HepG2 (cell line): ENCODE data around the gene CD109. TPM values are rescaled to one million over a fixed set of nuclear protein-coding genes. Genes with fewer than 3 reads are reported as not detected.
"Not testable (repeated sequence)": the region's sequence is repeated elsewhere in the genome, so short reads cannot be mapped to it uniquely, and the experiment has no call there.

Experiments
- ATAC-seq: fragments of 200-7000 bp; cut with Tn5 transposase; 3 replicates; pipeline ENCODE4 v1.9.1; 2020; ENCODE audit warnings: mild to moderate bottlenecking, moderate library complexity
- BruUV-seq: library from RNA; stranded (reverse); fragments of 400-500 nt; replicated peaks from 2 replicates; lab custom pipeline; 2021; lab: Mats Ljungman, UMichigan
- CTCF ChIA-PET: fragments of 300-600 bp; formaldehyde crosslinking; extraction: SDS; loops from one replicate; lab custom pipeline; 2021; ENCODE audit warnings: low total read pairs, inconsistent platforms, low intra/inter-chr PET ratio; lab: Yijun Ruan, JAX
- POLR2A ChIA-PET: fragments of 350-600 bp; sonication (Branson Sonifier 250); formaldehyde crosslinking; loops from one replicate; lab custom pipeline; 2020; ENCODE audit warnings: antibody characterized with exemption, inconsistent platforms; lab: Yijun Ruan, JAX
- DNase-seq: peaks from one replicate; pipeline ENCODE4 v3.0.0-alpha.2; 2015; ENCODE audit warnings: low spot score
- FAIRE-seq: peaks from 3 replicates; lab custom pipeline; 2011; peaks lifted over from hg19 to GRCh38; lab: Jason Lieb, UNC
- H2AFZ ChIP-seq: one replicate; pipeline ENCODE4 v1.6.1; 2011; ENCODE audit warnings: low read length, inconsistent platforms
- H3K27ac ChIP-seq: fragments of 300-600 bp; 3 replicates; pipeline ENCODE4 v1.8.0; 2011; ENCODE audit warnings: mixed run types, mild to moderate bottlenecking, mixed read lengths, low read length, inconsistent platforms; ENCODE audit not compliant: insufficient read depth; ENCODE audit errors: extremely low read length
- H3K27me3 ChIP-seq, 2 experiments: fragments of 200-600 bp in 1 of 2; 2 replicates in 1 of 2; 3 replicates in 1 of 2; pipeline versions ENCODE4 v1.6.0 to v1.8.0; 2011; ENCODE audit warnings: low read length in 2 of 2, mild to moderate bottlenecking in 2 of 2, moderate library complexity in 2 of 2, inconsistent platforms in 1 of 2; ENCODE audit not compliant: insufficient read depth in 2 of 2, control insufficient read depth in 1 of 2
- H3K36me3 ChIP-seq, 2 experiments: fragments of 200-600 bp in 1 of 2; replicated peaks in 1 of 2; 2 replicates in 1 of 2; 3 replicates in 1 of 2; pipeline versions ENCODE4 v1.5.1 to v1.8.0; 2011; ENCODE audit warnings: low read length in 2 of 2, inconsistent platforms in 1 of 2; ENCODE audit not compliant: insufficient read depth in 2 of 2, control insufficient read depth in 1 of 2
- H3K4me1 ChIP-seq: 2 replicates; pipeline ENCODE4 v1.5.1; 2012; ENCODE audit warnings: low read length, inconsistent platforms; ENCODE audit not compliant: insufficient read depth
- H3K4me2 ChIP-seq: 2 replicates; pipeline ENCODE4 v1.6.0; 2011; ENCODE audit warnings: low read depth, low read length, inconsistent platforms
- H3K4me3 ChIP-seq, 3 experiments: fragments of 200-600 bp in 1 of 3; sonication (generic), shearing (Covaris generic) in 1 of 3; replicated peaks in 1 of 3; 2 replicates each; pipeline ENCODE4 v1.5.1; 2011 to 2016; ENCODE audit warnings: low read length in 3 of 3, inconsistent platforms in 2 of 3, low read depth in 2 of 3, mild to moderate bottlenecking in 2 of 3, control low read depth in 1 of 3, mixed read lengths in 1 of 3; ENCODE audit not compliant: insufficient read depth in 1 of 3
- H3K79me2 ChIP-seq: one replicate; pipeline ENCODE4 v1.6.1; 2011; ENCODE audit warnings: low read length, inconsistent platforms; ENCODE audit not compliant: insufficient read depth
- H3K9ac ChIP-seq: 2 replicates; pipeline ENCODE4 v1.6.0; 2011; ENCODE audit warnings: mild to moderate bottlenecking, low read depth, low read length, inconsistent platforms; ENCODE audit not compliant: insufficient read depth
- H3K9me3 ChIP-seq: 2 replicates; pipeline ENCODE4 v1.5.1; 2012; ENCODE audit warnings: mild to moderate bottlenecking, low read length
- H4K20me1 ChIP-seq: 2 replicates; pipeline ENCODE4 v1.6.0; 2011; ENCODE audit warnings: inconsistent platforms, mild to moderate bottlenecking, low read length, moderate library complexity; ENCODE audit not compliant: insufficient read depth
- CEBPB ChIP-seq: IDR thresholded peaks from 2 replicates; pipeline ENCODE4 v1.6.1; 2011; ENCODE audit warnings: low read depth, low read length, improper control_type of control experiment, borderline replicate concordance
- CEBPG ChIP-seq: IDR thresholded peaks from 2 replicates; pipeline ENCODE4 v1.6.1; 2016
- EHMT2 ChIP-seq: fragments of 200-600 bp; sonication (generic); IDR thresholded peaks from 2 replicates; pipeline ENCODE4 v1.7.0; 2017; ENCODE audit warnings: antibody characterized with exemption, low read depth, low read length, borderline replicate concordance
- FOXP1 ChIP-seq, 2 experiments: fragments of 450-650 bp in 1 of 2; IDR thresholded peaks; 2 replicates each; pipeline ENCODE4 v1.6.1; 2017 to 2018; ENCODE audit warnings: antibody characterized with exemption in 1 of 2
- SETDB1 ChIP-seq: sonication (generic); formaldehyde crosslinking; IDR thresholded peaks from 2 replicates; pipeline ENCODE4 v1.5.1; 2020; ENCODE audit warnings: missing genetic modification reagents, mild to moderate bottlenecking, borderline replicate concordance
- SMC3 ChIP-seq: IDR thresholded peaks from 2 replicates; pipeline ENCODE4 v1.6.1; 2011; ENCODE audit warnings: low read length, improper control_type of control experiment
- STAG1 ChIP-seq: sonication (generic); formaldehyde crosslinking; IDR thresholded peaks from 2 replicates; pipeline ENCODE4 v1.4.0; 2020; ENCODE audit warnings: missing genetic modification reagents
- ZEB1 ChIP-seq: IDR thresholded peaks from 2 replicates; pipeline ENCODE4 v1.6.1; 2012; ENCODE audit warnings: mild to moderate bottlenecking, low read depth, inconsistent platforms; ENCODE audit not compliant: insufficient replicate concordance
- ZNF737 ChIP-seq: sonication (generic); formaldehyde crosslinking; IDR thresholded peaks from 2 replicates; pipeline ENCODE4 v1.5.0; 2020; ENCODE audit warnings: missing genetic modification reagents, mild to moderate bottlenecking, borderline replicate concordance
- WGBS: methylation state at CpG from one replicate; pipeline ENCODE4 v1.1.6; 2017; ENCODE audit warnings: low lambda C conversion rate; 5-methylcytosine and 5-hydroxymethylcytosine counted together
- in situ Hi-C: cut with HindIII; loops from 2 replicates; pipeline ENCODE4 v1.10.0; 2017; ENCODE audit warnings: low pct_unique_long_range_greater_than_20kb; ENCODE audit not compliant: extremely low pct_ligation_motif_present
- intact Hi-C: fragments of 100-400 bp; cut with micrococcal nuclease; formaldehyde crosslinking; loops from one replicate; pipeline ENCODE4 v1.10.0; 2022; ENCODE audit not compliant: unreplicated experiment
- polyA plus RNA-seq, 8 experiments: library from polyadenylated mRNA; depleted of rRNA in 3 of 8; stranded (reverse) in 7 of 8; unstranded in 1 of 8; fragments of >200 nt; fragmentation: Illumina TruSeq in 4 of 8; extraction: Trizol in 4 of 8; gene quantifications; 2 replicates each; pipeline versions ENCODE4 v1.2.1 to v1.2.3, GENCODE V29; 2011 to 2016; ENCODE audit warnings: low read depth in 4 of 8, missing spikeins in 1 of 8, mixed read lengths in 1 of 8; ENCODE audit not compliant: insufficient read depth in 1 of 8
- total RNA-seq, 5 experiments: library from RNA; depleted of rRNA; stranded (reverse); fragments of >200 nt; fragmentation: Illumina TruSeq; extraction: Trizol; gene quantifications; 2 replicates each; pipeline ENCODE4 v1.2.3, GENCODE V29; 2016; ENCODE audit warnings: low read depth in 1 of 5
- TF ChIP-seq, protein P1 (sequence below): sonication (generic); formaldehyde crosslinking; IDR thresholded peaks from 2 replicates; pipeline ENCODE4 v1.5.0; 2020; ENCODE audit warnings: mild to moderate bottlenecking, missing genetic modification reagents, moderate library complexity
- TF ChIP-seq, protein P2 (sequence below): IDR thresholded peaks from 2 replicates; pipeline ENCODE4 v1.6.1; 2012; ENCODE audit warnings: low read depth, low read length, improper control_type of control experiment

CD109 gene
- total and polyA plus RNA-seq, 2 of the 13 experiments (the other 11 are each of a cell fraction or from before 2014, with no cell fraction given), result 0.93 to 2.1 TPM

- H3K27ac ChIP-seq, FAIRE-seq, H3K79me2 ChIP-seq, H3K4me1 ChIP-seq, DNase-seq, BruUV-seq, H3K9me3 ChIP-seq, CTCF ChIA-PET, in situ Hi-C loops, ATAC-seq, H3K36me3 ChIP-seq, POLR2A ChIA-PET, H2AFZ ChIP-seq, H3K4me2 ChIP-seq, H4K20me1 ChIP-seq, H3K9ac ChIP-seq, H3K27me3 ChIP-seq, H3K4me3 ChIP-seq: not testable (repeated sequence)
- no CpG with 5 or more reads among the region's 25 CpGs for WGBS
- intact Hi-C loops, result loop anchor here (10.0 kb wide), 1 partner anchor 1354 kb away; the partner anchor contains the start of gene COL12A1
Measured at GRCh38 chr6:73851048-73851447, 155.0 kb downstream of the CD109 start.

DNA sequence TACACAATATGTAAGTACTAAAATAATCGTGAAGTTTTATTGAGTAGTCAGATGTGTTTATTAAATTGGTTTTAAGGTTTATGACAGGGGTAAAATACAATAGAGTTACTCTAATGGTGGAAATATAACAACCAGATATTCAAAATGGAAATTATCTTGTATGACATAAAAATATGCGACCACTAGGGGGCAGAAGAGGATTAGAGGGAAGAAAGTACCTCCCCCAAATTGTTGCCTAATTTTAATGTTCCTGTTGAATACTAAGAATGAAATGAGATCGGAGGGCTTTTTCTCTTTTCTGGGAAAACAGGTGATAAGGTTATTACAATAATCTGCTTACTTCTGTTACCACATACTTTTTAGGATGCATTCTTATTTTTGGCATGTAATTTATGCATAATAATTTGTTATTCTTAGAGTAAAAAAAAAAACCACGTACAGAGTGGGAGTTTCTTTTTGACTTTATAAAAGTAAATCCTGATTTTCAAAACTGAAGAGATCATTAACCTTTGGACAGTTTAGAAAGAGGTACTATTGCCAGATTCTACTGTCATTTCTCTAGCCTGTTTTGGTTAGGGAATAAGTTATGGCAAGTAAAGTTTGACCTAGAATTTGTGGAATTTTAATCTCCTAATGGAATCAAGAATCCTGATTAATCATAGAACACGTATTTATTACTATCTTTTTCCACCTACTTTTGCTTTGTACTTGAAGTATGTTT, 159.2 kb downstream of the CD109 start:
- no peaks in the 10 kb centered on the region for H3K27me3 ChIP-seq
- intact Hi-C loops, result loop anchor here (10.0 kb wide), 1 partner anchor 1350 kb away; the partner anchor contains the start of gene COL12A1
- no peaks in the 10 kb centered on the region for H3K79me2 ChIP-seq
- no peak overlapping the region for H3K27ac ChIP-seq
- WGBS, result 1% methylated on average over 5 of the region's 5 CpGs
- no peaks in the 10 kb centered on the region for H3K4me1 ChIP-seq
- no peak overlapping the region for H3K4me2 ChIP-seq
- ATAC-seq, result no peak
- H3K9ac ChIP-seq, result no peak overlapping the region
- no peak for TF ChIP-seq ZNF737 (CRISPR knock-in tag)
- TF ChIP-seq SETDB1 (CRISPR knock-in tag), result no peak
- TF ChIP-seq, protein P1, sequence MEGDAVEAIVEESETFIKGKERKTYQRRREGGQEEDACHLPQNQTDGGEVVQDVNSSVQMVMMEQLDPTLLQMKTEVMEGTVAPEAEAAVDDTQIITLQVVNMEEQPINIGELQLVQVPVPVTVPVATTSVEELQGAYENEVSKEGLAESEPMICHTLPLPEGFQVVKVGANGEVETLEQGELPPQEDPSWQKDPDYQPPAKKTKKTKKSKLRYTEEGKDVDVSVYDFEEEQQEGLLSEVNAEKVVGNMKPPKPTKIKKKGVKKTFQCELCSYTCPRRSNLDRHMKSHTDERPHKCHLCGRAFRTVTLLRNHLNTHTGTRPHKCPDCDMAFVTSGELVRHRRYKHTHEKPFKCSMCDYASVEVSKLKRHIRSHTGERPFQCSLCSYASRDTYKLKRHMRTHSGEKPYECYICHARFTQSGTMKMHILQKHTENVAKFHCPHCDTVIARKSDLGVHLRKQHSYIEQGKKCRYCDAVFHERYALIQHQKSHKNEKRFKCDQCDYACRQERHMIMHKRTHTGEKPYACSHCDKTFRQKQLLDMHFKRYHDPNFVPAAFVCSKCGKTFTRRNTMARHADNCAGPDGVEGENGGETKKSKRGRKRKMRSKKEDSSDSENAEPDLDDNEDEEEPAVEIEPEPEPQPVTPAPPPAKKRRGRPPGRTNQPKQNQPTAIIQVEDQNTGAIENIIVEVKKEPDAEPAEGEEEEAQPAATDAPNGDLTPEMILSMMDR, result peak; percentile 54
- peak; percentile 44 for TF ChIP-seq CEBPG (CRISPR knock-in tag)
- no peak for TF ChIP-seq ZEB1
- TF ChIP-seq CEBPB, result peak; percentile 30; the same call in 1 of the 2 replicates
- TF ChIP-seq FOXP1 (IDR thresholded peaks at IDR 0.05), result no peak
- TF ChIP-seq FOXP1 (CRISPR knock-in tag; IDR thresholded peaks at IDR 0.05), result no peak
- TF ChIP-seq SMC3, result peak; percentile 1; the same call in 1 of the 2 replicates
- TF ChIP-seq, protein P2, sequence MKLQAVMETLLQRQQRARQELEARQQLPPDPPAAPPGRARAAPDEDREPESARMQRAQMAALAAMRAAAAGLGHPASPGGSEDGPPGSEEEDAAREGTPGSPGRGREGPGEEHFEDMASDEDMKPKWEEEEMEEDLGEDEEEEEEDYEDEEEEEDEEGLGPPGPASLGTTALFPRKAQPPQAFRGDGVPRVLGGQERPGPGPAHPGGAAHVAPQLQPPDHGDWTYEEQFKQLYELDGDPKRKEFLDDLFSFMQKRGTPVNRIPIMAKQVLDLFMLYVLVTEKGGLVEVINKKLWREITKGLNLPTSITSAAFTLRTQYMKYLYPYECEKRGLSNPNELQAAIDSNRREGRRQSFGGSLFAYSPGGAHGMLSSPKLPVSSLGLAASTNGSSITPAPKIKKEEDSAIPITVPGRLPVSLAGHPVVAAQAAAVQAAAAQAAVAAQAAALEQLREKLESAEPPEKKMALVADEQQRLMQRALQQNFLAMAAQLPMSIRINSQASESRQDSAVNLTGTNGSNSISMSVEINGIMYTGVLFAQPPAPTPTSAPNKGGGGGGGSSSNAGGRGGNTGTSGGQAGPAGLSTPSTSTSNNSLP, result 0 out of 2 replicates have a peak, but pooled peaks have one; percentile 47
- peak; percentile 42 for TF ChIP-seq STAG1 (CRISPR knock-in tag)
- TF ChIP-seq EHMT2, result no peak
- TF ChIP-seq, all 625 proteins: peak for 6
- BruUV-seq, result no TSS peak
- Histone ChIP-seq H3K36me3 (no peaks in the 10 kb centered on the region), H3K9me3 (no peaks in the 10 kb centered on the region), H4K20me1 (no peaks in the 10 kb centered on the region), H3K4me3 (no peak overlapping the region), H2AFZ (no peak overlapping the region)
- FAIRE-seq (peak; percentile 36), DNase-seq (peak; percentile 46)
- in situ Hi-C loops, result no loop called here
- CTCF ChIA-PET, result interaction anchor here (0.9 to 1.3 kb wide), 3 partner anchors 116 to 1376 kb away, joined by 4 to 7 read pairs (median 4); no protein-coding TSS in a partner anchor
- POLR2A ChIA-PET, result no interaction called here
